Measurements from ENCODE around the gene DDB1.

Gene DDB1

DNA sequence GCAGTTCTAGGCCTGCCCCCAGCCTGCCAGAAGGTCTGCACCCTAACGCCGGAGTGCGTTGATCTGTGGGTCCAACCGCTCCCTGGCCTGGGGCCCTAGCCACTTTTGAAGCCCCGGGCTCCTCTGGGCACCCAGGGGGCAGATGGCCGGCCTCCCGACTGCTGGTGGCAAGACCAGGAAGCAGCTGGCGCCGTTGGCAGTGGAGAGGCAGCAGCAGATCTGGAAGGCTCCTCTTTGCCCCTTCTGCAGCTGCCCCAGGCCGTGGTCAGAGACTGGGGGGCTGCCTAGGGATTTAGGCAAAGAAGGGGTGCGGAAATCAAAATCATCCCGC is 37.3 kb downstream of the DDB1 start:
- DNase-seq (ENCODE audit: low read depth, low spot score): no peak
- Histone ChIP-seq H3K27me3 (ENCODE audit: control insufficient read depth, insufficient read depth, low read length) (peaks cover 2% of the 10 kb centered on the region; the same call in 1 of the 2 replicates), H3K9me3 (ENCODE audit: control insufficient read depth, insufficient read depth, low read length) (no peaks in the 10 kb centered on the region), H3K4me1 (ENCODE audit: control insufficient read depth, insufficient read depth, low read length) (peaks cover 5% of the 10 kb centered on the region), H3K27ac (ENCODE audit: low read length) (no peak overlapping the region), H3K36me3 (ENCODE audit: control insufficient read depth, insufficient read depth, low read length) (peaks cover 7% of the 10 kb centered on the region), H3K4me3 (ENCODE audit: low read length) (peak overlapping the region; percentile 41; the same call in 1 of the 2 replicates)
- WGBS (ENCODE audit: insufficient coverage, insufficient read length): no CpG with 5 or more reads among the region's 12 CpGs

DNA sequence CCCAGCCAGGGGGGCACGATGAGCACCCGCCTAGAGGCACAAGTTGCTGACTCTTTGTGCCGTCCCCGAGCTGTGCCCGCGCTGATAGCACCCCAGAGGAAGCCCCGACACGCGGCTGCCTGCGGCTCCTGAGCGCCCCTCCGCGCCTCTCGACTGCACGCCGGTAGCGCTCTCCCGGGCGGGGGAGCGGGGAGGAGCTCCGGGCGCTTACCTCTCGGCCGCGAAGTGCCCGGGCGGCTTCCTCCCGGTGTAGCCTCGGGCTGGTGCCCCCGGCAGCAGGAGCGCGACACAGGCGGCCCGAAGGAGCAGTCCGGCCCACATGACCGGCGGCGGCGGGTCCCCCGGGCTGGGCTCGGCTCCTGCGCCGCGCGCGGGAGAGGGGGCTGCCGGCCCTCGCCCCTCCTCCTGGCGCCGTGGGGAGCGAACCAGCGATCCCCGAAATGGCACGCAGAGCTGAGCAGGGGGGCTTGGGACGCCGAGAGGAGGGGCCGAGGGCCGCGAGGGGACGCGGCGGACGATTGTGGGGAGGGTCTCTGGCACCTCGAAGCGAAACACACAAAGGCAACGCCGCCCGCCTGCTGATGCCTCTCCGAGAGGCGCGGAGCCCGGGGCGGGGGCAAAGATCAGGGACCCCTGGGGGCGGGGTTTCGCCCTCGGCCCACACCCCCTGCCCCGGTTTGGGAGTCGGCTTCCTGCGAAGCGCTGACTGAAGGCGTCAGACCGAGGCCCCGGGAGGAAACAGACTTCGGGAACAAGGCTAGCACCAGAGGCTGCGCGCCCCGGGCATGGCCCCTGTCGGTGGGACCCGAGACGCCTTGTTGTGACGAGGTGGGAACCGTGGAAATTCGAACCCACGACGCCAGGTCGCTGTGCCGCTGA is 37.9 kb downstream of the DDB1 start, which contains the start of gene VWCE:
TSS of gene VWCE (minus strand) at position 600 of the 879 bp plus-strand sequence. CDS start at position 321, 279 bp downstream.
- Histone ChIP-seq H3K9me3 (ENCODE audit: control insufficient read depth, insufficient read depth, low read length) (no peaks in the 10 kb centered on the region), H3K4me3 (ENCODE audit: low read length) (peak within 1 kb of the TSS; percentile 41; the same call in 1 of the 2 replicates), H3K36me3 (ENCODE audit: control insufficient read depth, insufficient read depth, low read length) (peaks cover 2% of the 10 kb centered on the region), H3K27me3 (ENCODE audit: control insufficient read depth, insufficient read depth, low read length) (peaks cover 2% of the 10 kb centered on the region; the same call in 1 of the 2 replicates), H3K4me1 (ENCODE audit: control insufficient read depth, insufficient read depth, low read length) (peaks cover 5% of the 10 kb centered on the region), H3K27ac (ENCODE audit: low read length) (no peak within 1 kb of the TSS)
- DNase-seq (ENCODE audit: low read depth, low spot score): no peak
- WGBS (ENCODE audit: insufficient coverage, insufficient read length): no CpG with 5 or more reads among the region's 97 CpGs

DNA sequence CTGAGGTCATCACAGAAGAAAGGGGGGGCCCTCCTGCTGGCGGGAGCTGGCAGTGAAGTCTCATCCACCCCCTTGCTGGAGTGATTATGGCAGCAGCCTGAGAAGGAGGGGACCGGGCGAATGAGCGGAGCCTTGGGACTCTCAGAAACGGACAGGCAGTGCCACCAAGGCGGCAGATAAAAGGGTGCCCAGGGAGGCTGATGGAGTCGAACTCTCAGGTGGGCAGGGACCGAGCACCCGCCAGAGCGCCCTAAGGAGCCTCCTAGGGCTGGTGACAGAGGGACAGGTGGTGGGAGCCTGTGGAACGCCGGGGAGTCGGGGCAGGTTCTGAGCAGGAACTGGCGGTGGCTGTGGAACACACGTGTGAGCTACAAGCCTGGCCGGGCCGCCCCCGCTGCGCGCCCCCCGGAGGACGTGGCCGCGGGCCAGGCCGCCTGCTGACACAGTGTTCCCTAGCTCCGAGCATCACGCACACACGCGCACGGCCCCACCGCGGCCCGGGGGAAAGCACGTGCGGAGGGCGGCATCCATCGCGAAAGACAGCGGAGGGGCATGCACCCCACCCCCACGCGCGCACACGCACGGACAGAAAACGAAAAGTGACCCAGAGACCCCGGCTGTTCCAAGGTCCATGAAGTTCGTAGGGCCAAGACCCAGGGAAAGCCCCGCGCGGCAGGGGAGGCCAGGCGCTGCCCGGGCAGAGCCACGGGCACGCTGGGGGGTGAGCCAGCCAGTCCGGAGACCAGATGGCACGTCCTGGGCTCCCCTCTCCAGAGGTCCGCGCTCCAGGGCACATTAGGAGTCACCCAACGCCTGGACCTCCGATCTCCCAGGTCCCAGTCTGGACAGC is 38.8 kb downstream of the DDB1 start:
- Histone ChIP-seq H3K36me3 (ENCODE audit: control insufficient read depth, insufficient read depth, low read length) (peaks cover 2% of the 10 kb centered on the region; the same call in 1 of the 2 replicates), H3K27ac (ENCODE audit: low read length) (no peak overlapping the region), H3K4me1 (ENCODE audit: control insufficient read depth, insufficient read depth, low read length) (peaks cover 5% of the 10 kb centered on the region), H3K4me3 (ENCODE audit: low read length) (peak overlapping the region; percentile 41; the same call in 1 of the 2 replicates), H3K27me3 (ENCODE audit: control insufficient read depth, insufficient read depth, low read length) (peaks cover 2% of the 10 kb centered on the region; the same call in 1 of the 2 replicates), H3K9me3 (ENCODE audit: control insufficient read depth, insufficient read depth, low read length) (no peaks in the 10 kb centered on the region)
- no peak for DNase-seq (ENCODE audit: low read depth, low spot score)
- WGBS (ENCODE audit: insufficient coverage, insufficient read length): no CpG with 5 or more reads among the region's 60 CpGs

DNA sequence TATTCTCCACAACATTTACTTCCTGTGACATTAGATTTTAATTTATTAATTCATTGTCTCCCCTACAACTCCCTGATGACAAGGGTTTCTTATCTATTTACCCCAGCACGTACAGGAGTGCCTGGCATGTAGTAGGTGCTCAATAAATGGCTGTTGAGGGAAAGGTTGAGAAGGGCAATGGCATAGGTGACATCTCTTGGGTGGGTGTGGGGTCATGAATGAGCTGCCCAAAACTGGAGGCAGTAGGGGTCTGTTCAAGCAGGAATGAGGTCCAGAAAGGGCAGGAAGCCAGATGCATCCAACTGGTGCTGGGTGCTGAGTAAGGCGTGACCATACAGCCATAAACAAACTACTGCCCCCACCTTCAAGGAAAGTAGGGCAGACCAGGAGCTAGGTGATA is 40.5 kb downstream of the DDB1 start:
- H3K36me3 ChIP-seq (ENCODE audit: control insufficient read depth, insufficient read depth, low read length): no peaks in the 10 kb centered on the region
- no peak overlapping the region for H3K27ac ChIP-seq (ENCODE audit: low read length)
- H3K9me3 ChIP-seq (ENCODE audit: control insufficient read depth, insufficient read depth, low read length): no peaks in the 10 kb centered on the region
- H3K4me3 ChIP-seq (ENCODE audit: low read length): no peak overlapping the region
- no CpG with 5 or more reads among the region's 2 CpGs for WGBS (ENCODE audit: insufficient coverage, insufficient read length)
- DNase-seq (ENCODE audit: low read depth, low spot score): no peak
- peaks cover 5% of the 10 kb centered on the region for H3K4me1 ChIP-seq (ENCODE audit: control insufficient read depth, insufficient read depth, low read length)
- H3K27me3 ChIP-seq (ENCODE audit: control insufficient read depth, insufficient read depth, low read length): peaks cover 2% of the 10 kb centered on the region; the same call in 1 of the 2 replicates

DNA sequence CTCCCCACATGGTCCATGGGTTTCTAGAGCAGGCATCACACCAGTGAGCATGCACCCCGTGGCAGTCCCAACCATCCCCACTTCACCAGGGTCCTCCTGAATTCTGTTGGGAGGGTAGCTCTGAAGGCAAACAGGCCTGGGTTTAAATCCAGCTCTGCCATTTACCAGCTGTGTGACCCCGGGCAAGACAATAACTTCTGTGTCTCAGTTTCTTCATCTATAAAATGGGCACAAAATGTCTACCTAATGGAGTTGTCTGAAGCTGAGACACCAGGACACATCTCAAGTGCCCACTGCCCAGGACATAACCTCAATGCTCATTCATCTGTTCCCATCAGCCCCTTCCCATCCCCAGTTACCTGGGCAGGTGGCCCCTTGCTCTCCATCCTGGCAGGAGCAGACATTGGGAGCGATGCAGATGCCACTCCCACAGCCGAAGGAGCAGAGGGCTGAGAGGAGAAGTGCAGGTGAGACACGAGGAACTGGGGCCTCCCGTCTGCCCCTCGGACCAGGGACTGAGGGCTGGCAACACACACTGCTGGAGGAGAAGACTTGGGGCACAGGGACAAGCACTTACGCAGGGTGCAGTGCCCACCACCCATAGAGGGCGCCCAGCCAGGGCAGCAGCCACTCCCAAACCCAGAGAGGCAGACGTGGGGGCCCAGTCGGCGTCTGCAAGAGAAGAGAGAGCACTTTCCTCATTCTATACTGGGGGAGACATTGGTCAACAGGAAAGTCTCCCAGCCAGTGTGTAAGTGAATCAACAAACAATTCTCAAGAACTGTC is 41.8 kb downstream of the DDB1 start:
- H3K4me1 ChIP-seq (ENCODE audit: control insufficient read depth, insufficient read depth, low read length): peaks cover 5% of the 10 kb centered on the region
- peaks cover 2% of the 10 kb centered on the region; the same call in 1 of the 2 replicates for H3K27me3 ChIP-seq (ENCODE audit: control insufficient read depth, insufficient read depth, low read length)
- no peaks in the 10 kb centered on the region for H3K9me3 ChIP-seq (ENCODE audit: control insufficient read depth, insufficient read depth, low read length)
- H3K4me3 ChIP-seq (ENCODE audit: low read length): no peak overlapping the region
- H3K36me3 ChIP-seq (ENCODE audit: control insufficient read depth, insufficient read depth, low read length): peaks cover 2% of the 10 kb centered on the region; the same call in 1 of the 2 replicates
- H3K27ac ChIP-seq (ENCODE audit: low read length): no peak overlapping the region
- no CpG with 5 or more reads among the region's 12 CpGs for WGBS (ENCODE audit: insufficient coverage, insufficient read length)
- DNase-seq (ENCODE audit: low read depth, low spot score): no peak

DNA sequence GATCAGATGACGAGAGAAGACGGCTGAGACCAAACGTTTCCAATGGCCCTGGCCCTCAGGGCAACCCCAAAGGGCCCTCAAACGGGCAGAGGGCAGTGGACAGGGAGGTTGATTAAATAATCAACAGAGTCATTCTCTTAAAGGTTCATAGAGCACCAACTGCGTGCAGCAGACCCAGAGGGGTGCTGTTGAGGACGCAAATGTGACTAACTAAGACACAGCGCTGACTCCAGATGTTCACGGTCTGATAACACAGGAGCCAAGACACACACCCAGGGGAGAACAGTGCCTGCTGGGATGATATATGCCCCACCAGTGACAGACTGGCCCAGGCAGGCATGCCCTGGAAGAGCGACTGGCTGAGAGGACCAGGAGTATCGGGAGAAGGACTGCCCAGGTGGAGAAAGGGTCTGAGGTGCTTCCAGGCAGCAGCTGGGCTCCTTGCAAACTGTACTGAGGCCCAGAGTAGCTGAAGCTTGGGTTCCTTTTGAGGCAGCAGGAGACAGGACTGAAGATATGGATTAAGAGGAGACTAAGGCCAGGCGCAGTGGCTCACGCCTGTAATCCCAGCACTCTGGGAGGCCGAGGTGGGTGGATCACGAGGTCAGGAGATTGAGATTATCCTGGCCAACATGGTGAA is 45.4 kb downstream of the DDB1 start:
- Histone ChIP-seq H3K27ac (ENCODE audit: low read length) (no peak overlapping the region), H3K4me1 (ENCODE audit: control insufficient read depth, insufficient read depth, low read length) (no peaks in the 10 kb centered on the region), H3K27me3 (ENCODE audit: control insufficient read depth, insufficient read depth, low read length) (no peaks in the 10 kb centered on the region), H3K4me3 (ENCODE audit: low read length) (no peak overlapping the region), H3K9me3 (ENCODE audit: control insufficient read depth, insufficient read depth, low read length) (no peaks in the 10 kb centered on the region), H3K36me3 (ENCODE audit: control insufficient read depth, insufficient read depth, low read length) (peaks cover 4% of the 10 kb centered on the region; the same call in 1 of the 2 replicates)
- whole genome bisulfite sequencing (ENCODE audit: insufficient coverage, insufficient read length): no CpG with 5 or more reads among the region's 14 CpGs
- DNase-seq (ENCODE audit: low read depth, low spot score): no peak

DNA sequence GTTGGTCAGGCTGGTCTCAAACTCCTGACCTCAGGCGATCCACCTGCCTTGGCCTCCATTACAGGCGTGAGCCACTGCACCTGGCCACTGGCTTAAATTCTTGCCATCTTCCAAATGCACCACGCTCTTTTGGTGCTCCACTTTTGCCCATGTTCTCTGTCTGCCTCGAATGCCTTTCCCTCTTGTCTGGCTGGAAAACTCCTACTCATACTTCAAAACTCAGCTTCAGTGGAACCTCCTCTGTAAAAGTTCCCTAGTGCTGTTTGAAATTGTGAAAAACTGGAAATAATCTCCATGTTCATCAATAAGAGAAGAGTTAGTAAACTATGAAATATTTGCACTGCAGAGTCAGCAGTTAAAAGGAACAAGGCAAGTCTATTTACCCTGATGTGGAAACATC is 49.3 kb downstream of the DDB1 start:
- DNase-seq (ENCODE audit: low read depth, low spot score): no peak
- no peak overlapping the region for H3K4me3 ChIP-seq (ENCODE audit: low read length)
- no CpG with 5 or more reads among the region's 4 CpGs for WGBS (ENCODE audit: insufficient coverage, insufficient read length)
- no peaks in the 10 kb centered on the region for H3K27me3 ChIP-seq (ENCODE audit: control insufficient read depth, insufficient read depth, low read length)
- H3K36me3 ChIP-seq (ENCODE audit: control insufficient read depth, insufficient read depth, low read length): peaks cover 4% of the 10 kb centered on the region
- peaks cover 3% of the 10 kb centered on the region; the same call in 1 of the 2 replicates for H3K4me1 ChIP-seq (ENCODE audit: control insufficient read depth, insufficient read depth, low read length)
- H3K9me3 ChIP-seq (ENCODE audit: control insufficient read depth, insufficient read depth, low read length): no peaks in the 10 kb centered on the region
- H3K27ac ChIP-seq (ENCODE audit: low read length): no peak overlapping the region

DNA sequence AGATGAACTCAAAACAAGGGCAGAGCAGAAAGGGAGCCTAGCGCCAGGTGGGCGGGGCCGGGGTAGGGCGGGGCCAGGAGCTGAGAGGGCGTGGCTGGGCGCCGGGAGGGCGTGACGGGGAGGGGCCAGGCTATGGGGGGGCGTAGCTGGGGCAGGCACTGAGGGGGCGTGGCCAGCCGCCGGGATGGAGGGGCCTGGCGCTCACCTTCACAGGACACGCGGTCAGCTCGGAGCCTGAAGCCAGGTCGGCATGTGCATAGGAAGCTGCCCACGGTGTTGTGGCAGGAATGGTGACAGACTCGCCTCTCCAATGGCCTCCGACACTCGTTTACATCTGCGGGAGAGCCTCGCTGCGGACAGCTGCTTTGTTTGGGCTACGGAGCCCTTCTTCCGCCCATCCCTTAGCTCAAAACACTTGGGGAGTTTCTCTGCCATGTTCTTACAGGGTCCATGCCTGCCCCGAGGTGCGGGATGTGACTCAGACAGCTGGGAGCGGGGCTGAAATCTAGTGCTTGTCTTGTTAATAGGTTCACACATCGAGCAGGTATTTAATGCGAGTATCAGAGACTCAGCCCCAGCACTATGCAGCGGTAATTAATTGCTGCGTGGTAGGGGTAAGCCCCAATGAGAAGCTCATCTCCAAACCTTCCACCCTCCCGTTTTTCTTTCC is 51.2 kb downstream of the DDB1 start:
- no CpG with 5 or more reads among the region's 35 CpGs for WGBS (ENCODE audit: insufficient coverage, insufficient read length)
- H3K27ac ChIP-seq (ENCODE audit: low read length): no peak overlapping the region
- H3K36me3 ChIP-seq (ENCODE audit: control insufficient read depth, insufficient read depth, low read length): peaks cover 4% of the 10 kb centered on the region
- no peaks in the 10 kb centered on the region for H3K27me3 ChIP-seq (ENCODE audit: control insufficient read depth, insufficient read depth, low read length)
- DNase-seq (ENCODE audit: low read depth, low spot score): no peak
- H3K4me3 ChIP-seq (ENCODE audit: low read length): peak overlapping the region; percentile 8; the same call in 1 of the 2 replicates
- no peaks in the 10 kb centered on the region for H3K9me3 ChIP-seq (ENCODE audit: control insufficient read depth, insufficient read depth, low read length)
- peaks cover 3% of the 10 kb centered on the region; the same call in 1 of the 2 replicates for H3K4me1 ChIP-seq (ENCODE audit: control insufficient read depth, insufficient read depth, low read length)

DNA sequence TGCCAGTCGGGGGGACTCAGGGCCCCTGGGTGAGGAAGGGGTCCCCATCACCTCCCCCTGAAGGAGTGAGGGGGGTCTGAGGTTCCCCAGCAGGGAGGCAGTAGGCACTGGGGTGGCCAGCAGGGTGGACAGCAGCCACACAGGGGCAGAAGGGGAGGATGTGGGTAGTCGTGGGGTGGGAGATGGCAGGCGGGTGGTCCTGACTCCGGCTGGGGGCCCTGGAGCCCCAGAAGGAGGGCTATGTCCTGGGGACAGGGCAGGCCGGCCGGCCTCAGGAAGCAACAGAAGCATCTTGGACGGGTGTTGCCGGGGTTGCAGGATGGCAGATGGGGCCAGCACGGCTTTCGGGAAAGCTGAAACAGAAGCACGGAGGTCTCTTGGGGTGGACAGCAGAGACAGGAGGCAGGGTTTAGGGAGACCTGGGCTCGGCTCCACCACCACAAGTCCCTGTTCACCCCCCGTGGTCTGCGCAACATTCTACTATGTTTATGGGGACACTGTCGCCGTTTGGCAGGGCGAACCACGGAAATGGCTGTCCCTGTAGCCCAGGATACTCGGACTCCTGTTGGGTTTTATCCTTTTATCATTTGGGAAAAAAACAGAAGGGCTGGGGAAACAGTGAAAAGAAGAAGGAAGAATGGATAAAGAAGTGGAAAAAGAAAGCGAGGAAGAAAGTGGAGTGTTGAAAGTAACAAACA is 51.9 kb downstream of the DDB1 start:
- Histone ChIP-seq H3K9me3 (ENCODE audit: control insufficient read depth, insufficient read depth, low read length) (no peaks in the 10 kb centered on the region), H3K36me3 (ENCODE audit: control insufficient read depth, insufficient read depth, low read length) (peaks cover 1% of the 10 kb centered on the region), H3K4me1 (ENCODE audit: control insufficient read depth, insufficient read depth, low read length) (peaks cover 3% of the 10 kb centered on the region; the same call in 1 of the 2 replicates), H3K27ac (ENCODE audit: low read length) (no peak overlapping the region), H3K4me3 (ENCODE audit: low read length) (no peak overlapping the region), H3K27me3 (ENCODE audit: control insufficient read depth, insufficient read depth, low read length) (no peaks in the 10 kb centered on the region)
- no peak for DNase-seq (ENCODE audit: low read depth, low spot score)
- 100% methylated on average over 1 of the region's 20 CpGs for WGBS (ENCODE audit: insufficient coverage, insufficient read length)

Data from iPS DF 6.9 (cell line).